PFSK-1 (cell line): ENCODE data around the gene FUT7.

Source experiments
- FOXP2 ChIP-seq: optimal IDR thresholded peaks from 2 replicates; pipeline ENCODE3; 2011; ENCODE audit warnings: borderline replicate concordance, control low read depth, inconsistent platforms; ENCODE audit not compliant: insufficient read depth; ENCODE audit errors: extremely low read length, extremely low read depth
- POLR2AphosphoS5 ChIP-seq: IDR thresholded peaks from 2 replicates; pipeline ENCODE4 v1.6.1; 2012; ENCODE audit warnings: low read depth, mild to moderate bottlenecking, control low read depth, low read length, moderate library complexity
- SIN3A ChIP-seq: IDR thresholded peaks from 2 replicates; pipeline ENCODE4 v1.6.1; 2012; ENCODE audit warnings: mild to moderate bottlenecking, low read length, moderate library complexity, borderline replicate concordance; ENCODE audit not compliant: insufficient read depth
- TAF1 ChIP-seq: IDR thresholded peaks from 2 replicates; pipeline ENCODE4 v1.6.1; 2012; ENCODE audit warnings: low read length, control low read depth, borderline replicate concordance; ENCODE audit not compliant: insufficient read depth
- TF ChIP-seq, protein P1 (sequence below), 2 experiments: IDR thresholded peaks; 2 replicates each; pipeline versions ENCODE4 v1.6.1 to v1.8.0; 2011 to 2012; ENCODE audit warnings: low read depth in 2 of 2, low read length in 2 of 2, control low read depth in 1 of 2, inconsistent platforms in 1 of 2, mild to moderate bottlenecking in 1 of 2, moderate library complexity in 1 of 2; ENCODE audit not compliant: insufficient read depth in 1 of 2

DNA sequence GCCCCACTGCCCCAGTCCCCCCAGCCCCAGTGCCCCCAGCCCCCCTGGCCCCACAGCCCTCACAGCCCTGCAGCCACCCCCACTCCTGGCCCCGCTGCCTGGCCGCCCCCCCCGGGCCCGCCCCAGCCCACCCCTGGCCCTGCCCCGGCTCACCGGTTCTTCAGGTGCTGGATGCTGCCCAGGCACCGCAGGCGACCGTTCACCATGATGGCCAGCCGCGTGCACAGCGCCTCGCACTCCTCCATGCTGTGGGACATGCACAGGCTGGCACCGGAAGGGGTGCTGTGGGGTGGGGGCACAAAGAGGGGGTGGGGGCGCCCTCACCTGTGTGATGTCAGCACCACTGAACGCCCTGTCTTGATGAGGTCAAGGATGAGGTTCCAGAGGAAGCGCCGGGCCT lies 22.7 kb downstream of the FUT7 start:
- TF ChIP-seq POLR2AphosphoS5 (no peak), TAF1 (no peak), FOXP2 (no peak), SIN3A (no peak)
- TF ChIP-seq, protein P1, sequence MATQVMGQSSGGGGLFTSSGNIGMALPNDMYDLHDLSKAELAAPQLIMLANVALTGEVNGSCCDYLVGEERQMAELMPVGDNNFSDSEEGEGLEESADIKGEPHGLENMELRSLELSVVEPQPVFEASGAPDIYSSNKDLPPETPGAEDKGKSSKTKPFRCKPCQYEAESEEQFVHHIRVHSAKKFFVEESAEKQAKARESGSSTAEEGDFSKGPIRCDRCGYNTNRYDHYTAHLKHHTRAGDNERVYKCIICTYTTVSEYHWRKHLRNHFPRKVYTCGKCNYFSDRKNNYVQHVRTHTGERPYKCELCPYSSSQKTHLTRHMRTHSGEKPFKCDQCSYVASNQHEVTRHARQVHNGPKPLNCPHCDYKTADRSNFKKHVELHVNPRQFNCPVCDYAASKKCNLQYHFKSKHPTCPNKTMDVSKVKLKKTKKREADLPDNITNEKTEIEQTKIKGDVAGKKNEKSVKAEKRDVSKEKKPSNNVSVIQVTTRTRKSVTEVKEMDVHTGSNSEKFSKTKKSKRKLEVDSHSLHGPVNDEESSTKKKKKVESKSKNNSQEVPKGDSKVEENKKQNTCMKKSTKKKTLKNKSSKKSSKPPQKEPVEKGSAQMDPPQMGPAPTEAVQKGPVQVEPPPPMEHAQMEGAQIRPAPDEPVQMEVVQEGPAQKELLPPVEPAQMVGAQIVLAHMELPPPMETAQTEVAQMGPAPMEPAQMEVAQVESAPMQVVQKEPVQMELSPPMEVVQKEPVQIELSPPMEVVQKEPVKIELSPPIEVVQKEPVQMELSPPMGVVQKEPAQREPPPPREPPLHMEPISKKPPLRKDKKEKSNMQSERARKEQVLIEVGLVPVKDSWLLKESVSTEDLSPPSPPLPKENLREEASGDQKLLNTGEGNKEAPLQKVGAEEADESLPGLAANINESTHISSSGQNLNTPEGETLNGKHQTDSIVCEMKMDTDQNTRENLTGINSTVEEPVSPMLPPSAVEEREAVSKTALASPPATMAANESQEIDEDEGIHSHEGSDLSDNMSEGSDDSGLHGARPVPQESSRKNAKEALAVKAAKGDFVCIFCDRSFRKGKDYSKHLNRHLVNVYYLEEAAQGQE (IDR thresholded peaks at IDR 0.05; ENCODE audit: insufficient read depth in 1 of 2, low read depth in 2 of 2, low read length in 2 of 2) = no peak
